Measurements from ENCODE around the gene KCNK5. TPM values are rescaled to one million over a fixed set of nuclear protein-coding genes. Genes with fewer than 3 reads are reported as not detected.

The KCNK5 gene
- total RNA-seq, 1 experiment from 2014 or later = not detected

- no peak overlapping the region for H3K27ac ChIP-seq (ENCODE audit: low read length)
- H3K9me2 ChIP-seq (replicated peaks; ENCODE audit: insufficient read depth, low read length) = no peaks in the 10 kb centered on the region
- H3K27me3 ChIP-seq (ENCODE audit: low read length) = no peaks in the 10 kb centered on the region
- no peaks in the 10 kb centered on the region for H3K9me3 ChIP-seq (ENCODE audit: low read length)
- H3K36me3 ChIP-seq (ENCODE audit: insufficient read depth, low read length) = no peaks in the 10 kb centered on the region
- no peak overlapping the region for H2AFZ ChIP-seq (ENCODE audit: low read length)
- H3K79me2 ChIP-seq (ENCODE audit: low read length) = no peaks in the 10 kb centered on the region
- no peak overlapping the region for H3K4me3 ChIP-seq (ENCODE audit: low read length)
- H3K4me2 ChIP-seq (ENCODE audit: low read depth, low read length, poor library complexity, severe bottlenecking) = no peak overlapping the region
- H3K9ac ChIP-seq (ENCODE audit: low read length) = no peak overlapping the region
- H4K20me1 ChIP-seq (ENCODE audit: insufficient read depth, low read depth, low read length) = no peaks in the 10 kb centered on the region
- DNase-seq = no peak
- no peaks in the 10 kb centered on the region for H3K4me1 ChIP-seq (ENCODE audit: low read length)
Observed at GRCh38 chr6:39266782-39267355, 37.6 kb upstream of the KCNK5 start.

- Histone ChIP-seq H3K4me3 (ENCODE audit: low read length) (no peak overlapping the region), H3K79me2 (ENCODE audit: low read length) (no peaks in the 10 kb centered on the region), H3K4me1 (ENCODE audit: low read length) (no peaks in the 10 kb centered on the region), H3K27me3 (ENCODE audit: low read length) (no peaks in the 10 kb centered on the region), H4K20me1 (ENCODE audit: insufficient read depth, low read depth, low read length) (no peaks in the 10 kb centered on the region), H2AFZ (ENCODE audit: low read length) (no peak overlapping the region), H3K36me3 (ENCODE audit: insufficient read depth, low read length) (no peaks in the 10 kb centered on the region), H3K9ac (ENCODE audit: low read length) (no peak overlapping the region), H3K4me2 (ENCODE audit: low read depth, low read length, poor library complexity, severe bottlenecking) (no peak overlapping the region), H3K9me2 (replicated peaks; ENCODE audit: insufficient read depth, low read length) (no peaks in the 10 kb centered on the region), H3K27ac (ENCODE audit: low read length) (no peak overlapping the region), H3K9me3 (ENCODE audit: low read length) (no peaks in the 10 kb centered on the region)
- DNase-seq = no peak
Observed at GRCh38 chr6:39266375-39266774, 37.1 kb upstream of the KCNK5 start.

- Histone ChIP-seq H3K9ac (ENCODE audit: low read length) (no peak overlapping the region), H3K4me2 (ENCODE audit: low read depth, low read length, poor library complexity, severe bottlenecking) (no peak overlapping the region), H3K4me3 (ENCODE audit: low read length) (no peak overlapping the region), H3K9me2 (replicated peaks; ENCODE audit: insufficient read depth, low read length) (no peaks in the 10 kb centered on the region), H3K36me3 (ENCODE audit: insufficient read depth, low read length) (no peaks in the 10 kb centered on the region), H3K9me3 (ENCODE audit: low read length) (no peaks in the 10 kb centered on the region), H3K4me1 (ENCODE audit: low read length) (no peaks in the 10 kb centered on the region), H2AFZ (ENCODE audit: low read length) (no peak overlapping the region), H3K27ac (ENCODE audit: low read length) (no peak overlapping the region), H3K79me2 (ENCODE audit: low read length) (no peaks in the 10 kb centered on the region), H3K27me3 (ENCODE audit: low read length) (no peaks in the 10 kb centered on the region), H4K20me1 (ENCODE audit: insufficient read depth, low read depth, low read length) (no peaks in the 10 kb centered on the region)
- no peak for DNase-seq
Observed at GRCh38 chr6:39263303-39264037, 34.2 kb upstream of the KCNK5 start.

GRCh38 chr6:39261751-39262150 lies 32.5 kb upstream of the KCNK5 start:
- Histone ChIP-seq H3K79me2 (ENCODE audit: low read length) (no peaks in the 10 kb centered on the region), H3K4me3 (ENCODE audit: low read length) (no peak overlapping the region), H3K9ac (ENCODE audit: low read length) (no peak overlapping the region), H3K27me3 (ENCODE audit: low read length) (no peaks in the 10 kb centered on the region), H3K4me1 (ENCODE audit: low read length) (no peaks in the 10 kb centered on the region), H3K9me2 (replicated peaks; ENCODE audit: insufficient read depth, low read length) (no peaks in the 10 kb centered on the region), H3K4me2 (ENCODE audit: low read depth, low read length, poor library complexity, severe bottlenecking) (no peak overlapping the region), H3K9me3 (ENCODE audit: low read length) (no peaks in the 10 kb centered on the region), H3K36me3 (ENCODE audit: insufficient read depth, low read length) (no peaks in the 10 kb centered on the region), H4K20me1 (ENCODE audit: insufficient read depth, low read depth, low read length) (no peaks in the 10 kb centered on the region), H2AFZ (ENCODE audit: low read length) (no peak overlapping the region), H3K27ac (ENCODE audit: low read length) (no peak overlapping the region)
- no peak for DNase-seq

GRCh38 chr6:39260953-39261352 lies 31.7 kb upstream of the KCNK5 start:
- no peaks in the 10 kb centered on the region for H4K20me1 ChIP-seq (ENCODE audit: insufficient read depth, low read depth, low read length)
- no peaks in the 10 kb centered on the region for H3K9me3 ChIP-seq (ENCODE audit: low read length)
- no peaks in the 10 kb centered on the region for H3K4me1 ChIP-seq (ENCODE audit: low read length)
- H3K9ac ChIP-seq (ENCODE audit: low read length) = no peak overlapping the region
- DNase-seq = no peak
- no peaks in the 10 kb centered on the region for H3K79me2 ChIP-seq (ENCODE audit: low read length)
- H3K36me3 ChIP-seq (ENCODE audit: insufficient read depth, low read length) = no peaks in the 10 kb centered on the region
- H3K9me2 ChIP-seq (replicated peaks; ENCODE audit: insufficient read depth, low read length) = no peaks in the 10 kb centered on the region
- no peak overlapping the region for H2AFZ ChIP-seq (ENCODE audit: low read length)
- no peak overlapping the region for H3K4me3 ChIP-seq (ENCODE audit: low read length)
- no peak overlapping the region for H3K4me2 ChIP-seq (ENCODE audit: low read depth, low read length, poor library complexity, severe bottlenecking)
- H3K27ac ChIP-seq (ENCODE audit: low read length) = no peak overlapping the region
- no peaks in the 10 kb centered on the region for H3K27me3 ChIP-seq (ENCODE audit: low read length)

- H4K20me1 ChIP-seq (ENCODE audit: insufficient read depth, low read depth, low read length) = no peaks in the 10 kb centered on the region
- no peaks in the 10 kb centered on the region for H3K9me2 ChIP-seq (replicated peaks; ENCODE audit: insufficient read depth, low read length)
- H3K36me3 ChIP-seq (ENCODE audit: insufficient read depth, low read length) = no peaks in the 10 kb centered on the region
- no peak overlapping the region for H3K27ac ChIP-seq (ENCODE audit: low read length)
- DNase-seq = no peak
- H3K9me3 ChIP-seq (ENCODE audit: low read length) = no peaks in the 10 kb centered on the region
- H3K4me2 ChIP-seq (ENCODE audit: low read depth, low read length, poor library complexity, severe bottlenecking) = no peak overlapping the region
- H3K27me3 ChIP-seq (ENCODE audit: low read length) = no peaks in the 10 kb centered on the region
- no peak overlapping the region for H3K4me3 ChIP-seq (ENCODE audit: low read length)
- no peaks in the 10 kb centered on the region for H3K79me2 ChIP-seq (ENCODE audit: low read length)
- H3K4me1 ChIP-seq (ENCODE audit: low read length) = no peaks in the 10 kb centered on the region
- H2AFZ ChIP-seq (ENCODE audit: low read length) = no peak overlapping the region
- no peak overlapping the region for H3K9ac ChIP-seq (ENCODE audit: low read length)
Observed at GRCh38 chr6:39260456-39260855, 31.2 kb upstream of the KCNK5 start.

- H3K4me1 ChIP-seq (ENCODE audit: low read length) = no peaks in the 10 kb centered on the region
- no peak overlapping the region for H3K9ac ChIP-seq (ENCODE audit: low read length)
- no peak for DNase-seq
- H3K36me3 ChIP-seq (ENCODE audit: insufficient read depth, low read length) = no peaks in the 10 kb centered on the region
- H3K4me2 ChIP-seq (ENCODE audit: low read depth, low read length, poor library complexity, severe bottlenecking) = no peak overlapping the region
- no peak overlapping the region for H3K27ac ChIP-seq (ENCODE audit: low read length)
- H3K9me3 ChIP-seq (ENCODE audit: low read length) = no peaks in the 10 kb centered on the region
- no peaks in the 10 kb centered on the region for H3K27me3 ChIP-seq (ENCODE audit: low read length)
- no peaks in the 10 kb centered on the region for H3K9me2 ChIP-seq (replicated peaks; ENCODE audit: insufficient read depth, low read length)
- H4K20me1 ChIP-seq (ENCODE audit: insufficient read depth, low read depth, low read length) = no peaks in the 10 kb centered on the region
- H3K79me2 ChIP-seq (ENCODE audit: low read length) = no peaks in the 10 kb centered on the region
- H3K4me3 ChIP-seq (ENCODE audit: low read length) = no peak overlapping the region
- H2AFZ ChIP-seq (ENCODE audit: low read length) = no peak overlapping the region
Observed at GRCh38 chr6:39256294-39256940, 27.1 kb upstream of the KCNK5 start.

- no peaks in the 10 kb centered on the region for H3K4me1 ChIP-seq (ENCODE audit: low read length)
- no peak for DNase-seq
- H4K20me1 ChIP-seq (ENCODE audit: insufficient read depth, low read depth, low read length) = no peaks in the 10 kb centered on the region
- no peaks in the 10 kb centered on the region for H3K9me2 ChIP-seq (replicated peaks; ENCODE audit: insufficient read depth, low read length)
- H3K4me3 ChIP-seq (ENCODE audit: low read length) = no peak overlapping the region
- no peaks in the 10 kb centered on the region for H3K36me3 ChIP-seq (ENCODE audit: insufficient read depth, low read length)
- H3K9me3 ChIP-seq (ENCODE audit: low read length) = no peaks in the 10 kb centered on the region
- H2AFZ ChIP-seq (ENCODE audit: low read length) = no peak overlapping the region
- no peaks in the 10 kb centered on the region for H3K27me3 ChIP-seq (ENCODE audit: low read length)
- H3K27ac ChIP-seq (ENCODE audit: low read length) = no peak overlapping the region
- no peaks in the 10 kb centered on the region for H3K79me2 ChIP-seq (ENCODE audit: low read length)
- no peak overlapping the region for H3K9ac ChIP-seq (ENCODE audit: low read length)
- H3K4me2 ChIP-seq (ENCODE audit: low read depth, low read length, poor library complexity, severe bottlenecking) = no peak overlapping the region
Observed at GRCh38 chr6:39254999-39255535, 25.8 kb upstream of the KCNK5 start.
